GM18505 (cell line): ENCODE measurements around the gene NUTM2B.
"Not testable (repeated sequence)": the region's sequence is repeated elsewhere in the genome, so short reads cannot be mapped to it uniquely, and the experiment has no call there.

Experiments used
- ATAC-seq: cut with Tn5 transposase; IDR thresholded peaks from one replicate; pipeline ENCODE4 v1.9.1; 2021; ENCODE audit not compliant: unreplicated experiment

Gene NUTM2B, protein sequence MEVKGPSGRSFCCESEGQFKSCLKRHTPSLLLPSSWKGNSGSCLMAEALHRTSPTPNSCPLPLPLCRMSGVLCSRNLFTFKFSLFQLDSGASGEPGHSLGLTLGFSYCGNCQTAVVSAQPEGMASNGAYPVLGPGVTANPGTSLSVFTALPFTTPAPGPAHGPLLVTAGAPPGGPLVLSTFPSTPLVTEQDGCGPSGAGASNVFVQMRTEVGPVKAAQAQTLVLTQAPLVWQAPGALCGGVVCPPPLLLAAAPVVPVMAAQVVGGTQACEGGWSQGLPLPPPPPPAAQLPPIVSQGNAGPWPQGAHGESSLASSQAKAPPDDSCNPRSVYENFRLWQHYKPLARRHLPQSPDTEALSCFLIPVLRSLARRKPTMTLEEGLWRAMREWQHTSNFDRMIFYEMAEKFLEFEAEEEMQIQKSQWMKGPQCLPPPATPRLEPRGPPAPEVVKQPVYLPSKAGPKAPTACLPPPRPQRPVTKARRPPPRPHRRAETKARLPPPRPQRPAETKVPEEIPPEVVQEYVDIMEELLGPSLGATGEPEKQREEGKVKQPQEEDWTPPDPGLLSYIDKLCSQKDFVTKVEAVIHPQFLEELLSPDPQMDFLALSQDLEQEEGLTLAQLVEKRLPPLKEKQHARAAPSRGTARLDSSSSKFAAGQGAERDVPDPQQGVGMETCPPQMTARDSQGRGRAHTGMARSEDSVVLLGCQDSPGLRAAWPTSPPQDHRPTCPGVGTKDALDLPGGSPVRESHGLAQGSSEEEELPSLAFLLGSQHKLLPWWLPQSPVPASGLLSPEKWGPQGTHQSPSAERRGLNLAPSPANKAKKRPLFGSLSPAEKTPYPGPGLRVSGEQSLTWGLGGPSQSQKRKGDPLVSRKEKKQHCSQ

DNA sequence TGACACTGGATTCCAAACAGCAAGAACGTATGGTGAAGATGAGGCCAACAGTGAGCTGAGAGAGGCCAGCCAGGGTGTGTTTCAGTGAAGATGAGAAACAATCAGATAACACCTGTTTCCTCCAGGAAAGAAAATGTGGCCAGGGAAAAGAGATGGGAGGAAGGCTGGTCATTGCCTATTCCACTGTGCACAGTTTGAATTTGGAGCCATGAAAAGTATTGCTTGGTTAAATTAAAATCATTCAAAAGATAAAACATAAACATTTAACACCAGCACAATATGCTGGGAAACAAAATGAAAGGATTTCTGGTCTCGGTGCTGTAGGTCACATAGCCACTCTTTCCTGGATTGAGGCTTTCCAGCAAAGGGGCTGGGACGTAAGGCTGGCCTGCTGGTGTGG lies at the start of gene NUTM2B:
Gene NUTM2B, plus strand, starts transcription at position 301 of the 400 bp plus-strand sequence. CDS start 383 bp downstream, outside the sequence.
- ATAC-seq = not testable (repeated sequence)

- not testable (repeated sequence) for ATAC-seq
These were observed 39.7 kb upstream of the NUTM2B start for GRCh38 chr10:79663287-79663686.

DNA sequence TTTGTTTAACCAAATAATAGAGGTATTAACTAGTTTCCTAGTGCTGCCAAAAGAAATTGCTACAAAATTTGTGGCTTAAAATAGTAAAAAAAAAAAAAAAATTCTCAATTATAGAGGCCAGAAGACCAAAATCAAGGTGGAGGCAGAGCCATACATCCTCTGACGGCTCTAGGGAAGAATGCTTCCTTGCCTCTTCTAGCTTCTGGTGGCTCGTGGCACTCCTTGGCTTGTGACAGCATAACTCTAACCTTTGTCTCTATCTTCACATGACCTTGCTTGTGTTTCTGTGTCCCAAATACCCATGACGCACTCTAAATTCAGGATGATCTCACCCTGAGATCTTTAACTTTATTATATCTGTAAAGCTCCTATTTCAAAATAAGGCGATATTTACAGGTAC lies 38.3 kb upstream of the NUTM2B start:
- not testable (repeated sequence) for ATAC-seq

GRCh38 chr10:79669248-79669788 lies 33.7 kb upstream of the NUTM2B start:
- not testable (repeated sequence) for ATAC-seq

DNA sequence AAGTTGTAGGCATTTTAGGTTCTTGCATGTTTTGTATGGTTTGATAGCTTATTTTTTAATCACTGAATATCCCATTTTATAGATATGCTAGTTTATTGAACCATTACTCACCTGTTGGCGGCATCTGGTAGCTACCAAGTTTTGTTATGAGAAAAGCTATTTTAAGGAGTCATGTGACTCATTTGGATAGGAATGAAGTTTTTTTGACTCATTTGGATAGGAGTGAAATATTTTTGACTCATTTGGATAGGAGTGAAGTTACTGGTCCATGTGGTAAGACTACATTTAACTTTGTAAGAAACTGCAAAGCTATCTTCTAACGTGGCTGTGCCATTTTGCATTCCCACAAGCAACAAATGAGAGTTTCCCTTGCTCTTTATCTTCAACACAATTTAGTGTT lies 28.1 kb upstream of the NUTM2B start:
- not testable (repeated sequence) for ATAC-seq

DNA sequence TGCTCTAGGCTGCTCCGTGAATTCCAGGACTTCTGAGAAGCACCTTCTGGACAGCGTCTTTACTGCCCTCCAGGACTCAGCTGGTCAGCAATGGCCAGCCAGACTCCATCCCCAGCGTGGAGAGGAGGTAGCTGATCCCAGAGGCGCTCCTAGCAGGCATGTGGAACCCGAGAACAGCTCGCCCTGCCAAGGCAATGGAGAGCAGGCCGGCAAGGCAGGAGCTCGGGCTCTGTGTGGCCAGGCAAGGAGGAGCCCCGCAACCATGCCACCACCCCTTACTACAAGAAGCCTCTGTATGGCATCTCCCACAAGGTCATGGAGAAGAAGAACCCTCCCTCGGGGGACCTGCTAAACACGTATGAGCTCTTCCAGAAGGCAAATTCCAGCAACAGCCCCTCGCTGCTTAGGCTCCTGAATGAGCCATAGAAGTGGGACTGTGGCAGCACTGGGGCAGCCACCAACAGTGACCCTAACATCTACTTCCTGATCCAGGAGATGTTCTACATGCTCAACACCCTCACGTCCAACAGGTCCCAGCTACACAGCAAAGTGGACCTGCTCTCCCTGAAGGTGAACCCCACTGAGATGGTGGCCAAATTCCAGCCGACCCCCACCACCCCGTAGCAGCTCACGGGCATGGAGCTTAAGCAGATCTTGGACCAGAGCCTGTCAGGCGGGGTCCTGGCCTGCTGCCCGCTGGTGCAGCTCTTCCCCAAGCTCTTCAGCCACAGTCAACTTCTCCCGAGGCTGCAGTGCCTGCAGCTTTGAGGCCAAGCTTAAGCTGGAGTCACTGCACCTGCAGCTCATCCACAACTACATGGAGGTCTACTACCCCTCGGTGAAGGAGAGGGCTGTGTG lies 19.8 kb upstream of the NUTM2B start:
- ATAC-seq = not testable (repeated sequence)

GRCh38 chr10:79683884-79684720 lies 18.9 kb upstream of the NUTM2B start:
- ATAC-seq = not testable (repeated sequence)

- ATAC-seq = not testable (repeated sequence)
These were observed 17.9 kb upstream of the NUTM2B start for GRCh38 chr10:79685044-79685685.

- ATAC-seq = not testable (repeated sequence)
These were observed 16.4 kb upstream of the NUTM2B start for GRCh38 chr10:79686595-79686994.

DNA sequence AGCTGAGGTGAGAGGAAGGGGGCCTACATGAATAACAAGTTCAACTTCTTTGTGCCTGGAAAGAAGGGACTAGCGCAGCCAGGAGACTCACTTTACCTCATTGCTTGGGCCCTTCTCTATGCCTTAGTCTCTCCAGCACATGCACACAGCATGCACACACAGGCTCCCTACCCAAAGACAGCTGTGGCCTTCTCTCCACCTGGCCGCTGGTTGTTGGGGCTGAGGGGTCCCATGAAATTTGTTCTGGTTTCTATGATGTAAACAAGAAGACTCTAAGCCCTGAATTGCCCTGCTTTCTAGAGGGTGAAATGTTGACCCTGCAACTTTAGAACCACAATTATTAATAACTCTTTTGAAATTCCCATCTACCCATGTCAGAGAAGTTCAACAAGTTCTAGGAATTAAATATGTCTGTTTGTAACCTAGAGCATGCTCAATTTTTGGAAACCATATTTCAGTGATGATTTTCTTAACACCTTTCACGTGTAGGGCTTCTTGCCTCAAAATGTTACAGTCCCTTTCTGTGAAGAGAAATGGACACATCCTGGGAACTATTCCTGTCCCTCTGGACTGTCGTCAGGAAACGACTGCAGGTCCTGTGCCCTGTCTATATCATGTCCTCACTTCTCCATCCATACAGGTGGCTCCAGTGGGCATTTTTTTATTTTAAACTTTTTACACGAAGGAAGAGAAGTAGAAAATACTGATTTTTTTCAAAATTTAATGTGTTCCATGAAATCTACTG lies 15.4 kb upstream of the NUTM2B start:
- ATAC-seq = not testable (repeated sequence)

DNA sequence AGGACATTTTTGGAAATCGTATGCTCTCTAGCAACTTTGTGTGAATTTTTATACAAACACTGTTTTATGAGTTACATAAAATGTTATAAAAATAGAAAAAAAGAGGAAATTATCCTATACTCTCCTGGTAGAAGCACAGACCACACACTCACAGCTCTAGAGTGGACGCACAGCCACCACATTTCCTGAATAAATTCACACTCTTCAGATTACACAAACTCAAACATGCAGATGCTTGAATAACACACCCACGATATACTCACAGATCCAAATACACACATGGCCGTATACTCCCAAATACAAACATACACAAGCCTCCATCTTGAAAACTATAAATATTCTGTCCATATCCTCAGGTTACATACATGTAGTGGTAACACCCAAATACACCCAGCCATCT lies 14.2 kb upstream of the NUTM2B start:
- ATAC-seq = not testable (repeated sequence)

GRCh38 chr10:79696596-79696995 lies 6.4 kb upstream of the NUTM2B start:
- ATAC-seq = not testable (repeated sequence)

DNA sequence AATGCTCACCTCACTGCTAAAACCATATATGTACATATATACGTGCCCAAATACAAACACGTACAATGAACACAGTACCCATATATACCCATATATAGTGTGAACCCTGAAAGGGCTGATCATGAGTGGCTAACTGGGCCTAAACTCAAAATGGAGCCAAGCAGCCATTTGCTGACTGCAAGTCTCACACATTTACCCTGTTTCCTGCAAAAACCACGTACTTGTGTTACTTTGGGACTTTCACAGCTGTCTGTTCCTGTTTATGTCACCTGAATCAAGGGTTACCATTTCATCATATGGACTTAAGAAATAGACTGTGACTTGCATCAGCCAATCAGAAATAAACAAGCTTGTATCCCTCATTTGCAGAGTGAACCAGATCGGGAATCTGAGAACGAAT lies 5.9 kb upstream of the NUTM2B start:
- ATAC-seq = not testable (repeated sequence)

GRCh38 chr10:79700381-79700944 lies 2.6 kb upstream of the NUTM2B start:
- not testable (repeated sequence) for ATAC-seq

- ATAC-seq = not testable (repeated sequence)
These were observed 4.0 kb downstream of the NUTM2B start for GRCh38 chr10:79707017-79707416.

DNA sequence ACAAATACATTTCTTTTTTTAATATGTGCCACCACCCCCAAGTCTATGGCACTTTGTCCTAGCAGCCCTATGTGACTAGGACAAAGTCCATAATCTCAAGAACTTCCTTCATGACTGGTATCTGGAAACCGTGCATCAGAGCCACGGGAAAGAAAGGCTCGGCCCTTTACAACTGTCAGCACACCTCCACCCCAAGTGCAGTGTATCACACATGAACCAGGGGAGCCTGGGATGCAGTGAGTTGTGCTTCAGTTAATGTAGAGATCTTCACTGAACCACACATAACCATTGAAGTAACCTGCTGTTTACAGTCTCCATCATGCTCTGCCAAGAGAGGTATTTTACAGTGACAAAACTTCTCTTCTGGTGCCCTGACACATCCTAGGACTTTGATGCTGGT lies 11.9 kb downstream of the NUTM2B start:
- not testable (repeated sequence) for ATAC-seq

DNA sequence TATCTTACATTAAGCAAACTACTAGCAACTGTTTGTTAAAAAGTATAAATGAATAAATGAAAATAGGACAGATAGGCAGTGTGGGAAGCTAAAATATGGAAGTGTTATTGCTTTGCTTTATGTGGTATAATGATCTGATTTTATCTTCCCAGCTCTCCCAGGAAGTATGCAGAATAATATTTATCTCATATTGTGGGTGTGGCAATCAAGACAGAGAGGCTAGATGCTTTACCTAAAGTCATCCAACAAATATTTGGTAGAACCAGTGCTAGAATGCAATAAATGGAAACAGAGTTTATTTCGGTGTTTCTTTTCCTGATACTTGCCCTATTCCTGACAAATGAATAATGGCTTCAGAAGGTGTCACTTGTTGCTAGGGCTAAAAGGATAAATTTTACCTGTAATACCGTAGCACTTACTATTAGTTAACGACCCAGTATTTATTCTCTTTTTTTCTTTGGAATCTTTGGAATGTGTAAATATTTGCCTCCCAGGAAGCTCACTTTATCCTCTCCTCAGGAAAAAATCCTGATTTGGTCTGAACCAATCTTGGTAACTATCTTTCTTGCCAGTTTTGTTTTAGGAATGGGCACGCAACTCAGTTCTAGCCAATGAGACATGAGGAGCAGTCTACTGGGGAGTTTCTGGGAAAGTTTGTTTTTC lies 14.0 kb downstream of the NUTM2B start:
- not testable (repeated sequence) for ATAC-seq
